Measurements from ENCODE around the gene ANKS6. TPM values are rescaled to one million over a fixed set of nuclear protein-coding genes. Genes with fewer than 3 reads are reported as not detected.

Gene ANKS6
- total and polyA plus RNA-seq, 7 donors = 2.5 to 6.2 (median 4.7) TPM

DNA sequence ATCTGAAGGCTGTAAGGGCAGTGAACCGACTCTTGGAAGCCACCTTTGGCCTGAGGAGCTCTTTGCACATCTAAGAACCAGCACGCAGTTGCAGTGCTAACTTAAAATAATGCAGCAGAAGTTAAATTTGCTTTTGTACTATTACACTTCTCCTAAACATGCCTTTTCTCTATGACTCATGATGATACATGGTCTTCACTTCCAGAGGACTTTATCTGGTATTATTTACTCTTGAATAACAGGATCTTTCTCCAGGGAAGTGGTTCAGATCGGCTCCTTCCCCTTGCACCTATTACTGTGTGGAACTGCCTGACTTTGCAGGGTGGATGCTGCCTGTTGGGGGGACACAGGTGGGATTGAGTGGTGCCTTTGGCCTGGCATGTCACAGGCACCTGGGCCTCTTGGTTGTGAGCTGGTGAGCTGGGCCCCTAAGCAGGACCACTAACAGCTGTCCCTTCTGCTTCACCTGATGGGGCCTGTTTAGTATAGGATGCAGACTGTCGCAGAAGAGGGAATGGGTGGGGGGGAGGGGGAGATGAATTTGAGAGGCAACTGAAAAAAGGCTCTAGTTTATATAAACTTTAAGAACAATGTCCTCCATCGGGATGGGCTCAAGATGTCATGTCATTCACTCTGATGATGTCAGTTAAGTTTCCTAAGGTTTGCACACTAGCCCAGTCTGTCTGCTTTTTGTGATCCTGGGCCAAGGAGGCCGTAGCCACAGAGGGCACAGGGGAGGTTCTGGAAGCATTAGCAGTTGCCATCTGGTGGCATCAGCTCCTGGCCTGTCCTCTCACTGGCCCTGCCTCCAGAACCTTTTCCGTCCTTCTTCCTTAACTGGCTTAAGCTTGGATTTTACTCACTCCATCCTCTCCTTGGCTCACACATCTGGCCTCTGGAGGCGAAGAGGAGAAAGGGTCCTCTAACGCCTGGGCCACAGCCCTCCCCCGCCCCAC lies 53.8 kb downstream of the ANKS6 start:
- no peaks in the 10 kb centered on the region for H3K9me3 ChIP-seq
- intact Hi-C loops (cut with DNase I) = no loop called here
- no peaks in the 10 kb centered on the region for H3K27me3 ChIP-seq (ENCODE audit: insufficient read depth in 3 of 3, low read length in 2 of 3)
- DNase-seq = no peak
- 80 to 89% (median 85%) methylated on average over 9 to 10 of the region's 10 CpGs for WGBS, 3 donors
- no peak overlapping the region for H3K27ac ChIP-seq
- TF ChIP-seq, protein P1, sequence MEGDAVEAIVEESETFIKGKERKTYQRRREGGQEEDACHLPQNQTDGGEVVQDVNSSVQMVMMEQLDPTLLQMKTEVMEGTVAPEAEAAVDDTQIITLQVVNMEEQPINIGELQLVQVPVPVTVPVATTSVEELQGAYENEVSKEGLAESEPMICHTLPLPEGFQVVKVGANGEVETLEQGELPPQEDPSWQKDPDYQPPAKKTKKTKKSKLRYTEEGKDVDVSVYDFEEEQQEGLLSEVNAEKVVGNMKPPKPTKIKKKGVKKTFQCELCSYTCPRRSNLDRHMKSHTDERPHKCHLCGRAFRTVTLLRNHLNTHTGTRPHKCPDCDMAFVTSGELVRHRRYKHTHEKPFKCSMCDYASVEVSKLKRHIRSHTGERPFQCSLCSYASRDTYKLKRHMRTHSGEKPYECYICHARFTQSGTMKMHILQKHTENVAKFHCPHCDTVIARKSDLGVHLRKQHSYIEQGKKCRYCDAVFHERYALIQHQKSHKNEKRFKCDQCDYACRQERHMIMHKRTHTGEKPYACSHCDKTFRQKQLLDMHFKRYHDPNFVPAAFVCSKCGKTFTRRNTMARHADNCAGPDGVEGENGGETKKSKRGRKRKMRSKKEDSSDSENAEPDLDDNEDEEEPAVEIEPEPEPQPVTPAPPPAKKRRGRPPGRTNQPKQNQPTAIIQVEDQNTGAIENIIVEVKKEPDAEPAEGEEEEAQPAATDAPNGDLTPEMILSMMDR (IDR thresholded peaks at IDR 0.05) = no peak
- no peak overlapping the region for H3K4me3 ChIP-seq
- no peak for ATAC-seq
- no peaks in the 10 kb centered on the region for H3K4me1 ChIP-seq
- peaks cover 0 to 27% of the 10 kb centered on the region in 2 donors for H3K36me3 ChIP-seq (ENCODE audit: insufficient read depth in 1 of 2, low read depth in 1 of 2)

DNA sequence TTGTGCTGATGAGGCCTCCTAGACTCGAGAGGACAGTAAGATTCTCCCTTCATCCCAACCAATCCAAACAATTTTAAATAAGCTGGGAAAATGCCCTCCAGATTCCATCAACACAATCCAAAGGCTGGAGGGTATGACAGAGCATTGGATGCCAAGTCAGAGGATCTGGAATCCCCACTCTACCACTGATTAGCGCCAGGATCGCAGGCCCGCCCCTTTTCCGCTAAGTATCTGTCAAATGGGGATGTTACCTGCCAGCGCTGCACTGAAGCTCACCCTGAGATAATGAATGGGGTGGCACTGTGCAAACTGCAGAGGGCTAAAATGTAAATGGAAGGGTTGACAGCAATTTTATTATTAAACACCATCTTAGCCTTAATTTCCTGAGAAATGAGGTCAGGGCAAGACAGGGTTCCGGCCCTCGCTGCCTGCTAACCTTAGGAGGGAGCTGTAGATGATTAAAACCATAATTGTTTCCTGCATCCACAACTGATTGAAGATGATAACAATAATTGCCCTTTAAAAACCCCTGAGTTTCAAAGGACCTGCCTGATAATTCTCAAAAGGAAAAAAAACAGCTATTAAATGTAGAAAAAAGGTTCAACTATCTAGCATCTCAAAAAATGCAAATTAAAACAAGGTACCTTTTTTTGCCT lies 56.0 kb downstream of the ANKS6 start:
- intact Hi-C loops (cut with DNase I) = no loop called here
- Histone ChIP-seq H3K36me3 (ENCODE audit: insufficient read depth in 1 of 2, low read depth in 1 of 2) (peaks cover 0 to 41% of the 10 kb centered on the region in 2 donors), H3K4me3 (no peak overlapping the region), H3K27me3 (ENCODE audit: insufficient read depth in 3 of 3, low read length in 2 of 3) (no peaks in the 10 kb centered on the region), H3K9me3 (no peaks in the 10 kb centered on the region), H3K27ac (no peak overlapping the region), H3K4me1 (no peaks in the 10 kb centered on the region)
- DNase-seq (no peak), ATAC-seq (no peak)
- WGBS, 3 donors = 86 to 87% (median 87%) methylated on average over 8 of the region's 8 CpGs
- TF ChIP-seq, protein P1 (IDR thresholded peaks at IDR 0.05) = no peak

DNA sequence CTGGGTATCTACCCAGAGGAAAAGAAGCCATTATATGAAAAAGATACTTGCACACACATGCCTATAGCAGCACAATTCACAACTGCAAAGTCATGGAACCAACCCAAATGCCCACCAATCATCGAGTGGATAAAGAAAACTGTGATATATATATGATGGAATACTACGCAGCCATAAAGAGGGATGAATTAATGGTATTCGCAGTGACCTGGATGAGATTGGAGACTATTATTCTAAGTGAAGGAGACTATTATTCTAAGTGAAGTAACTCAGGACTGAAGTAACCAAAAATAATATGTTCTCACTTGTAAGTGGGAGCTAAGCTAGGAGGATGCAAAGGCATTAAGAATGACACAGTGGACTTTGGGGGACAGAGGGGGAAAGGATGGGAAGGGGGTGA lies 57.6 kb downstream of the ANKS6 start:
- no peak for DNase-seq
- H3K27ac ChIP-seq = no peak overlapping the region
- no peak overlapping the region for H3K4me3 ChIP-seq
- no peaks in the 10 kb centered on the region for H3K27me3 ChIP-seq (ENCODE audit: insufficient read depth in 3 of 3, low read length in 2 of 3)
- intact Hi-C loops (cut with DNase I) = no loop called here
- ATAC-seq = no peak
- no peaks in the 10 kb centered on the region for H3K9me3 ChIP-seq
- TF ChIP-seq, protein P1 (IDR thresholded peaks at IDR 0.05) = no peak
- peaks cover 0 to 30% of the 10 kb centered on the region in 2 donors for H3K36me3 ChIP-seq (ENCODE audit: insufficient read depth in 1 of 2, low read depth in 1 of 2)
- 98% methylated on average over 3 of the region's 3 CpGs for WGBS, 3 donors
- no peaks in the 10 kb centered on the region for H3K4me1 ChIP-seq

DNA sequence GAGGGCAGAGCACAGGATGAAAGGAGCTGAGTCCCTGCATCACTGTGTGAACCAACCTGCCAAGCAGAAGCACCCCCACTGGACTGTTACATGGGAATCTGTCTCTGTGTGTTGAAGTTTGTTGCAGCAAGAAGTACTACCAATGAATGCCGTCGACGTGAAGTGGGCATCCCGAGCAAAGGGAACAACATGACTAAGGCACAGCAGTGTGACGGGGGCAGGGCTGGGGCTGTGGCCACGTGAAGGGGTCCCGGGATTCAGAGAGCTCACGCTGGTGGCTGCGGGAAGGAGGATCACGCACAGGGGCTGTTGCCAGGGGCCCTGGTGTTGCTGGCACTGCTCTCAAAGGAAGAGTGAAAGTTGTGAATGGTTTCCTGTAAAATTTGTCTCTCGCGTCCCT lies 60.1 kb downstream of the ANKS6 start:
- 83% methylated on average over 12 of the region's 12 CpGs for WGBS, 3 donors

More for the DNA sequence above, 60.1 kb downstream of the ANKS6 start:
- ATAC-seq (no peak), DNase-seq (no peak)
- Histone ChIP-seq H3K4me1 (no peaks in the 10 kb centered on the region), H3K36me3 (ENCODE audit: insufficient read depth in 1 of 2, low read depth in 1 of 2) (peaks cover 0 to 26% of the 10 kb centered on the region in 2 donors), H3K9me3 (no peaks in the 10 kb centered on the region), H3K27me3 (ENCODE audit: insufficient read depth in 3 of 3, low read length in 2 of 3) (no peaks in the 10 kb centered on the region), H3K27ac (no peak overlapping the region), H3K4me3 (no peak overlapping the region)
- intact Hi-C loops (cut with DNase I) = no loop called here
- TF ChIP-seq, protein P1 (IDR thresholded peaks at IDR 0.05) = no peak
